Activated T-cell treated with anti-CD3 and anti-CD28 coated beads, Interleukin-2, amount 50 U/mL, for 4 hours (primary cell): ENCODE data around the gene PLXDC1. TPM values are rescaled to one million over a fixed set of nuclear protein-coding genes. Genes with fewer than 3 reads are reported as not detected.

ENCODE experiments used
- ATAC-seq, 2 donors: fragments of 200-7000 bp; cut with Tn5 transposase; one replicate each; pipeline ENCODE4 v1.10.0; 2021
- DNase-seq: peaks from one replicate; pipeline ENCODE4 v3.0.0-alpha.2; 2020
- H3K27me3 Mint-ChIP-seq: one replicate; pipeline ENCODE4 v1.8.0; 2021; ENCODE audit warnings: low read depth, mixed read lengths
- H3K36me3 Mint-ChIP-seq: one replicate; pipeline ENCODE4 v1.8.0; 2022; ENCODE audit warnings: mixed read lengths; ENCODE audit not compliant: insufficient read depth
- H3K4me1 Mint-ChIP-seq: one replicate; pipeline ENCODE4 v1.8.0; 2021; ENCODE audit warnings: low read depth, mixed read lengths
- H3K4me3 Mint-ChIP-seq: one replicate; pipeline ENCODE4 v1.8.0; 2021; ENCODE audit warnings: mild to moderate bottlenecking, moderate library complexity, mixed read lengths
- H3K9me3 Mint-ChIP-seq: one replicate; pipeline ENCODE4 v1.8.0; 2021; ENCODE audit warnings: mixed read lengths
- total RNA-seq, 3 donors: library from RNA; stranded (reverse); gene quantifications; one replicate each; pipeline ENCODE4 v1.2.1, GENCODE V29; 2021

The PLXDC1 gene
- total RNA-seq, 3 donors from 2014 or later = 0.33 to 0.87 (median 0.68) TPM

GRCh38 chr17:39114723-39115122 is 36.7 kb downstream of the PLXDC1 start:
- peaks cover 11% of the 10 kb centered on the region for H3K4me1 Mint-ChIP-seq
- no peaks in the 10 kb centered on the region for H3K36me3 Mint-ChIP-seq
- no peak for DNase-seq
- no peaks in the 10 kb centered on the region for H3K27me3 Mint-ChIP-seq
- no peaks in the 10 kb centered on the region for H3K9me3 Mint-ChIP-seq
- H3K4me3 Mint-ChIP-seq = no peak overlapping the region
- no peak for ATAC-seq

- Mint-ChIP-seq H3K4me3 (no peak overlapping the region), H3K36me3 (no peaks in the 10 kb centered on the region), H3K9me3 (no peaks in the 10 kb centered on the region), H3K27me3 (no peaks in the 10 kb centered on the region), H3K4me1 (peaks cover 8% of the 10 kb centered on the region)
- no peak for ATAC-seq
- DNase-seq = no peak
These were observed 37.6 kb downstream of the PLXDC1 start for GRCh38 chr17:39113871-39114270.

GRCh38 chr17:39110435-39111136 is 40.9 kb downstream of the PLXDC1 start:
- Mint-ChIP-seq H3K36me3 (no peaks in the 10 kb centered on the region), H3K4me1 (peaks cover 2% of the 10 kb centered on the region), H3K9me3 (no peaks in the 10 kb centered on the region), H3K4me3 (no peak overlapping the region), H3K27me3 (no peaks in the 10 kb centered on the region)
- DNase-seq = no peak
- no peak for ATAC-seq

GRCh38 chr17:39108461-39109375 is 42.7 kb downstream of the PLXDC1 start:
- Mint-ChIP-seq H3K27me3 (no peaks in the 10 kb centered on the region), H3K9me3 (no peaks in the 10 kb centered on the region), H3K36me3 (no peaks in the 10 kb centered on the region), H3K4me1 (peaks cover 2% of the 10 kb centered on the region), H3K4me3 (no peak overlapping the region)
- ATAC-seq (no peak), DNase-seq (no peak)

GRCh38 chr17:39107973-39108372 is 43.5 kb downstream of the PLXDC1 start:
- DNase-seq = no peak
- ATAC-seq = no peak
- H3K9me3 Mint-ChIP-seq = no peaks in the 10 kb centered on the region
- no peak overlapping the region for H3K4me3 Mint-ChIP-seq
- H3K27me3 Mint-ChIP-seq = no peaks in the 10 kb centered on the region
- H3K36me3 Mint-ChIP-seq = no peaks in the 10 kb centered on the region
- peaks cover 2% of the 10 kb centered on the region for H3K4me1 Mint-ChIP-seq

GRCh38 chr17:39107155-39107554 is 44.3 kb downstream of the PLXDC1 start:
- Mint-ChIP-seq H3K9me3 (no peaks in the 10 kb centered on the region), H3K27me3 (no peaks in the 10 kb centered on the region), H3K4me1 (peaks cover 5% of the 10 kb centered on the region), H3K36me3 (no peaks in the 10 kb centered on the region), H3K4me3 (no peak overlapping the region)
- ATAC-seq (no peak), DNase-seq (no peak)

- Mint-ChIP-seq H3K4me3 (no peak overlapping the region), H3K9me3 (no peaks in the 10 kb centered on the region), H3K4me1 (peaks cover 16% of the 10 kb centered on the region), H3K27me3 (no peaks in the 10 kb centered on the region), H3K36me3 (no peaks in the 10 kb centered on the region)
- DNase-seq = no peak
- no peak for ATAC-seq
These were observed 45.7 kb downstream of the PLXDC1 start for GRCh38 chr17:39105705-39106104.

- no peak for DNase-seq
- Mint-ChIP-seq H3K27me3 (no peaks in the 10 kb centered on the region), H3K9me3 (no peaks in the 10 kb centered on the region), H3K4me3 (no peak overlapping the region), H3K4me1 (peaks cover 20% of the 10 kb centered on the region), H3K36me3 (no peaks in the 10 kb centered on the region)
- ATAC-seq = no peak
These were observed 46.8 kb downstream of the PLXDC1 start for GRCh38 chr17:39104657-39105056.

GRCh38 chr17:39104046-39104445 is 47.4 kb downstream of the PLXDC1 start:
- Mint-ChIP-seq H3K36me3 (no peaks in the 10 kb centered on the region), H3K4me3 (no peak overlapping the region), H3K9me3 (no peaks in the 10 kb centered on the region), H3K27me3 (no peaks in the 10 kb centered on the region), H3K4me1 (peaks cover 20% of the 10 kb centered on the region)
- no peak for DNase-seq
- ATAC-seq = no peak

- H3K4me1 Mint-ChIP-seq = peaks cover 43% of the 10 kb centered on the region
- no peaks in the 10 kb centered on the region for H3K9me3 Mint-ChIP-seq
- H3K4me3 Mint-ChIP-seq = no peak overlapping the region
- DNase-seq = no peak
- H3K36me3 Mint-ChIP-seq = no peaks in the 10 kb centered on the region
- no peak for ATAC-seq
- no peaks in the 10 kb centered on the region for H3K27me3 Mint-ChIP-seq
These were observed 50.3 kb downstream of the PLXDC1 start for GRCh38 chr17:39101091-39101490.

GRCh38 chr17:39100530-39100929 is 50.9 kb downstream of the PLXDC1 start:
- H3K4me1 Mint-ChIP-seq = peaks cover 48% of the 10 kb centered on the region
- H3K4me3 Mint-ChIP-seq = no peak overlapping the region
- ATAC-seq (no peak), DNase-seq (no peak)
- H3K36me3 Mint-ChIP-seq = no peaks in the 10 kb centered on the region
- H3K27me3 Mint-ChIP-seq = no peaks in the 10 kb centered on the region
- no peaks in the 10 kb centered on the region for H3K9me3 Mint-ChIP-seq

GRCh38 chr17:39099663-39100286 is 51.7 kb downstream of the PLXDC1 start:
- peaks cover 54% of the 10 kb centered on the region for H3K4me1 Mint-ChIP-seq
- ATAC-seq (no peak), DNase-seq (no peak)
- no peaks in the 10 kb centered on the region for H3K9me3 Mint-ChIP-seq
- H3K4me3 Mint-ChIP-seq = no peak overlapping the region
- no peaks in the 10 kb centered on the region for H3K27me3 Mint-ChIP-seq
- no peaks in the 10 kb centered on the region for H3K36me3 Mint-ChIP-seq

GRCh38 chr17:39098588-39098987 is 52.8 kb downstream of the PLXDC1 start:
- ATAC-seq (no peak), DNase-seq (no peak)
- no peaks in the 10 kb centered on the region for H3K9me3 Mint-ChIP-seq
- no peaks in the 10 kb centered on the region for H3K27me3 Mint-ChIP-seq
- no peak overlapping the region for H3K4me3 Mint-ChIP-seq
- H3K36me3 Mint-ChIP-seq = no peaks in the 10 kb centered on the region
- peaks cover 66% of the 10 kb centered on the region for H3K4me1 Mint-ChIP-seq

- Mint-ChIP-seq H3K27me3 (no peaks in the 10 kb centered on the region), H3K9me3 (no peaks in the 10 kb centered on the region), H3K4me1 (peaks cover 71% of the 10 kb centered on the region), H3K4me3 (no peak overlapping the region), H3K36me3 (no peaks in the 10 kb centered on the region)
- no peak for DNase-seq
- ATAC-seq = no peak
These were observed 53.9 kb downstream of the PLXDC1 start for GRCh38 chr17:39097537-39097936.
